ENCODE data around the gene AQP12A. TPM values are rescaled to one million over a fixed set of nuclear protein-coding genes. Genes with fewer than 3 reads are reported as not detected.
"Not testable (repeated sequence)": the region's sequence is repeated elsewhere in the genome, so short reads cannot be mapped to it uniquely, and the experiment has no call there.

AQP12A gene
- total and polyA plus RNA-seq, 11 donors: not detected

DNA sequence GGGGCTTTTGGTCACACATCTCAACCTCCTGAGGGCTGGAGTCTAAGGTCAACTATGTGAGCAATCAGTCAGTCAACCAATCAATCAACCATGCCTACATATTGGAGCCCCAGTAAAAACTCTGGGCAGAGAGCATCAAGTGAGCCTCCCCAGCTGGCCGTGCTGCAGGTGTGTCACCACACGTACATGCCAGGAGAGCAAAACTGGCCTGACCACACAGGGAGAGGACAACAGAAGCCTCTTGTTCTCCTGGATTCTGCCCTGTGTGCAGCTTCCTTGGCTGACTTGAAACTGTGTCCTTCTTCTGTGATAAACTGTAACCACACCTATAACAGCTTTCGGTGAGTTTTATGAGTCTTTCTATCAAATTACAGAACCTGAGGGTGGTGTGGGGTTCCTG lies 40.5 kb upstream of the AQP12A start:
- no peak for TF ChIP-seq POLR2A (IDR thresholded peaks at IDR 0.05)
- TF ChIP-seq, protein P1, sequence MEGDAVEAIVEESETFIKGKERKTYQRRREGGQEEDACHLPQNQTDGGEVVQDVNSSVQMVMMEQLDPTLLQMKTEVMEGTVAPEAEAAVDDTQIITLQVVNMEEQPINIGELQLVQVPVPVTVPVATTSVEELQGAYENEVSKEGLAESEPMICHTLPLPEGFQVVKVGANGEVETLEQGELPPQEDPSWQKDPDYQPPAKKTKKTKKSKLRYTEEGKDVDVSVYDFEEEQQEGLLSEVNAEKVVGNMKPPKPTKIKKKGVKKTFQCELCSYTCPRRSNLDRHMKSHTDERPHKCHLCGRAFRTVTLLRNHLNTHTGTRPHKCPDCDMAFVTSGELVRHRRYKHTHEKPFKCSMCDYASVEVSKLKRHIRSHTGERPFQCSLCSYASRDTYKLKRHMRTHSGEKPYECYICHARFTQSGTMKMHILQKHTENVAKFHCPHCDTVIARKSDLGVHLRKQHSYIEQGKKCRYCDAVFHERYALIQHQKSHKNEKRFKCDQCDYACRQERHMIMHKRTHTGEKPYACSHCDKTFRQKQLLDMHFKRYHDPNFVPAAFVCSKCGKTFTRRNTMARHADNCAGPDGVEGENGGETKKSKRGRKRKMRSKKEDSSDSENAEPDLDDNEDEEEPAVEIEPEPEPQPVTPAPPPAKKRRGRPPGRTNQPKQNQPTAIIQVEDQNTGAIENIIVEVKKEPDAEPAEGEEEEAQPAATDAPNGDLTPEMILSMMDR (IDR thresholded peaks at IDR 0.05): no peak
- no peaks in the 10 kb centered on the region for H3K9me3 ChIP-seq
- peaks cover 0 to 71% (median 11%) of the 10 kb centered on the region in 9 donors for H3K27me3 ChIP-seq
- DNase-seq: no peak
- whole genome bisulfite sequencing, 4 donors: 81 to 86% (median 84%) methylated on average over 2 to 3 of the region's 3 CpGs
- H3K4me3 ChIP-seq: no peak overlapping the region
- H3K27ac ChIP-seq: no peak overlapping the region
- H3K36me3 ChIP-seq: no peaks in the 10 kb centered on the region
- intact Hi-C loops (cut with DNase I): no loop called here
- no peak for ATAC-seq
- H3K4me1 ChIP-seq: peaks cover 0 to 7% (median 0%) of the 10 kb centered on the region in 12 donors

DNA sequence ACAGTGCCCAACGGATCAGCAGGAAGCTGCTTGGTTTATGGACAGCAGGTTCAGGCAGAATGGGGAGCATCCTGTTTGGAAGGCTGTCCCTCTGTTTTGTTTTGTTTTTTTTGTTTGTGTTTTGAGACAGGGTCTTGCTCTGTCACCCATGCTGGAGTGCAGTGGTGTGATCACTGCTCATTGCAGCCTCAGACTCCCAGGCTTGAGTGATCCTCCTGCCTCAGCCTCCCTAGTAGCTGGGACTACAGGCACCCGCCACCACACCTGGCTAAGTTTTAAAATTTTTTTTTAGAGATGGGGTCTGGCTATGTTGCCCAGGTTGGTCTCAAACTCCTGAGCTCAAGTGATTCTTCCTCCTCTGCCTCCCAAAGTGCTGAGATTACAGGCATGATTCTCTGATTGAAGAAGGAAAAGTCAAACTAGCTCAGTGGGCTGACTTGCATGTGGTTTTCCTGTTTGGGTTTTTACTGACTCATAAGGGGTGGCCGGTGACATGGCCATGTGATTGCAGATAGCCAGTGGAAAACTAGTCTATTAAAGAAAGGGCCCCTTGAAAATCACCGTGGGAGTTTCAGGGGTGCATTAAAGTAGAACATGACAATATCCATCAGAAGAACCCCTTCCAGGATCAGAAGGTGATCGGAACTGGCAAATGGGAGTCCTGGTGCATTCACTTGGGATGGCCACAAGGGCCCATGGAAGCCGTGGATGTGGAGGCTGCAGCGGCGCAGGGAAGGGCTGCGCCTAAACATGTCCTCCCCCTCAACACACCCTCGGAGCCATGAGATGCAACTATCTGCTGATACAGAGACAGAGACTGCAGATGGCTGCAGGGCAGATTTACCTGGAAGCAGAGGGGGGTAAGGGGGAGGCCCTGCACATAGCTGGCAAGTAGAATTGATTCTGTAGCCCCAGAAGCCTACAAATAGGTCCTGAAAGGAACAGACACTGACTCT lies 35.5 kb upstream of the AQP12A start:
- H3K4me1 ChIP-seq: peaks cover 0 to 7% (median 0%) of the 10 kb centered on the region in 12 donors
- 71 to 80% (median 76%) methylated on average over 8 to 10 of the region's 10 CpGs for WGBS, 4 donors
- no peaks in the 10 kb centered on the region for H3K9me3 ChIP-seq
- no peaks in the 10 kb centered on the region for H3K36me3 ChIP-seq
- DNase-seq (no peak), ATAC-seq (no peak)
- H3K27me3 ChIP-seq: peaks cover 0 to 41% (median 3%) of the 10 kb centered on the region in 9 donors
- H3K4me3 ChIP-seq: no peak overlapping the region
- TF ChIP-seq, protein P1 (IDR thresholded peaks at IDR 0.05): no peak
- TF ChIP-seq POLR2A (IDR thresholded peaks at IDR 0.05): no peak
- no peak overlapping the region for H3K27ac ChIP-seq
- intact Hi-C loops (cut with DNase I): no loop called here

DNA sequence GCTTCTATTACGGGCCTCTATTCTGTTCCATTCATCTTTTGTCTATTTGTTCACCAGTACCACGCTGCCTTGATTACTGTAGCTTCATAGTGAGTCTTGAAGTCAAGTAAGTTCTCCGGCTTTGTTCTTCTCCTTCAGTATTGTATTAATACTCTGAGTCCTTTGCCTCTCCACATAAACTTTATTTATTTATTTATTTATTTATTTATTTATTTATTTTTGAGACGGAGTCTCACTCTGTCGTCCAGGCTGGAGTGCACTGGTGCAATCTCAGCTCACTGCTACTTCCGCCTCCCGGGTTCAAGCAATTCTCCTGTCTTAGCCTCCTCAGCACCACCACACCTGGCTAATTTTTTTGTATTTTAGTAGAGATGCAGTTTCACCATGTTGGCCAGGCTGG lies 31.8 kb upstream of the AQP12A start:
- H3K36me3 ChIP-seq; H3K4me3 ChIP-seq; ATAC-seq; H3K27ac ChIP-seq; intact Hi-C loops (cut with DNase I); DNase-seq; H3K4me1 ChIP-seq: not testable (repeated sequence)
- H3K9me3 ChIP-seq: peaks cover 0 to 17% (median 4%) of the 10 kb centered on the region in 12 donors
- peaks cover 0 to 41% (median 15%) of the 10 kb centered on the region in 9 donors for H3K27me3 ChIP-seq
- WGBS, 4 donors: 87 to 92% (median 90%) methylated on average over 7 of the region's 7 CpGs

- H3K9me3 ChIP-seq: peaks cover 0 to 27% (median 8%) of the 10 kb centered on the region in 12 donors
- no peak for DNase-seq
- no peak for ATAC-seq
- no peak overlapping the region for H3K4me3 ChIP-seq
- TF ChIP-seq, protein P1 (IDR thresholded peaks at IDR 0.05): no peak
- TF ChIP-seq POLR2A (IDR thresholded peaks at IDR 0.05): no peak
- peaks cover 0 to 51% (median 14%) of the 10 kb centered on the region in 9 donors for H3K27me3 ChIP-seq
- no peak overlapping the region for H3K27ac ChIP-seq
- WGBS, 4 donors: 78 to 86% (median 81%) methylated on average over 3 of the region's 3 CpGs
- intact Hi-C loops (cut with DNase I): no loop called here
- no peaks in the 10 kb centered on the region for H3K4me1 ChIP-seq
- H3K36me3 ChIP-seq: no peaks in the 10 kb centered on the region
Observed at GRCh38 chr2:240662681-240663080, 29.0 kb upstream of the AQP12A start.

Data from heart left ventricle (tissue), 16 donors.